Hematopoietic multipotent progenitor cell treated with erythropoietin and hydrocortisone succinate and interleukin-3 and kit ligand, for 6 days (in vitro differentiated cells): ENCODE measurements around the gene EGFLAM.
"Not testable (repeated sequence)": the region's sequence is repeated elsewhere in the genome, so short reads cannot be mapped to it uniquely, and the experiment has no call there.

Experiments
- DNase-seq: peaks from one replicate; pipeline ENCODE4 v3.0.0-alpha.2; 2015

The EGFLAM gene

GRCh38 chr5:38380537-38380936 lies 122.2 kb downstream of the EGFLAM start:
- DNase-seq = no peak

DNA sequence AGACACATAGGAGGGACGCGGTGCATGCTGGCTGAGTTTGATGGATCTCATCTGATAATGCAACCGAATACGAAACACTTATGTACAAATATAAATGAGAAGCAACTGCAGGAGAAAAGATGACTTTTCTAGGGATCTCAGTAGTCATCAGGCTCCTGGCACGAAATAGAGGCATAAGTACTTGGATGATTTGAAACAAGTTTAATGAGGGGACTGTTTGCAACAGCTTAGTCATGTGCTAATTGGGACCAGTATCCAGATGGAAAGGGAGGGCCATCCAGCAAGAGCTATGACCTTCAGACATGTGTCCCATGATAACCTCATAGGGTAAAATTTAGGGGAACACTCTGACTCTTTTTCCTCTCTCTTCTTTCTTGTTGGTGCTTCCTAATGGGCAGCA lies 123.0 kb downstream of the EGFLAM start:
- no peak for DNase-seq

DNA sequence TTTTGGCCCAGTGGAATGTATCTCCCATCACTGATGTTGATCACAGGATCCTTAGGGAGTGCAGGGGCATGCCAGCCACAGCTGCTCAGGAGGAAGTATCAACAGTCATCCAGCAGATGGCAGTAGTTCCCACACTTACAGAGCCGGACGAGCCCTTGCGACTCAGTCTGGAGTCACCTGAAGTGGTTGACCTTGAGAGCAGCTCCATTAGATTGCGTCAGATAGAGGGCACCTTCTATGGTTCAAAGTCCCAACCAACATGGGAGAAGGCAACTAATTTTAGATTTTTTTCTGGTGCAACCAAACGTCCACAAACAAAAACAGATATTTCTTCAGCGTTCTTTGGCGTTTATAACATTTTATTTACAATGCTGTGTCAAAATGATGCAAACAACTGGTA lies 124.5 kb downstream of the EGFLAM start:
- DNase-seq = peak; percentile 79

GRCh38 chr5:38383701-38384100 lies 125.3 kb downstream of the EGFLAM start:
- DNase-seq = no peak

GRCh38 chr5:38384396-38384795 lies 126.0 kb downstream of the EGFLAM start:
- no peak for DNase-seq

- no peak for DNase-seq
Observed at GRCh38 chr5:38387161-38387560, 128.8 kb downstream of the EGFLAM start.

DNA sequence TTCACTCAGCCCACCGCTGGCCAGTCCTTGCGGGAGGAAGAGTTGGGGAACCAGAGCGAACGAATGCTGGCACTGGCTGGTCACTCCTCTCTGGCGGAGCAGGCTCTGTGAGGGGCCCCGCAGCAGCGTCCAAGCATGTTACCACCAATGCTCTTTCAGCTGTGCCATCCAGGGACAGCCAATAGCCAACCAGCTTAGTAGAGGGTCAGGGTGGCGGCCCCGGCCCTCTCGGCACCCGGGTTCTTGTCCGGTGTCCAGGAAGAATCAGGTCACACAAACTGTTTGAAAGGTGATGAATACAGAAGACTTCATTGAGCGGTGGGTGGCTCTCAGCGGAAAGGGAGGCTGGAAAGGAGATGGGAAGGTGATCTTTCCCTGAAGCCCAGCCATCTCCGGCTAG lies 135.3 kb downstream of the EGFLAM start:
- DNase-seq = no peak

DNA sequence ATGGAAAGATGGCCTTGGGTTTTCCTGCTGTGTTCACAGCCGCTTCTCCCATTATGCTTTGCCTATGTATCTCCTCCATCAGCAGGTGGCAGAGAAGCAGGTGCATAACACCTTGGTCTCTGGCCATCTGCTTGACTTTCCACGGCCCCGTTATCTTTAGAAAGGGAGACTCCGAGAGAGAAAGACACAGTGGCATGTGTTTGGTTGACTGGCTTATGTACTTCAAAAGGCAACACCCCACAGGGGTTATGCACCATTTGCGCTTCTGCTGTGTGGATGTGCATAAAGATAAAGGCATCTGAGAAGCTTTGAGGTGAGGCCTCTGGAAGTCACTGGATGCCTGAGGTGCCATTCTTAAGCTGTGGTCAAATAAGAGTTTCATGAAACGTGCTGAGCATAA lies 138.4 kb downstream of the EGFLAM start:
- DNase-seq = no peak

- DNase-seq = no peak
Observed at GRCh38 chr5:38400365-38400764, 142.0 kb downstream of the EGFLAM start.

GRCh38 chr5:38401145-38401544 lies 142.8 kb downstream of the EGFLAM start:
- no peak for DNase-seq

- DNase-seq = no peak
Observed at GRCh38 chr5:38403406-38403805, 145.0 kb downstream of the EGFLAM start.

- no peak for DNase-seq
Observed at GRCh38 chr5:38403877-38404635, 145.7 kb downstream of the EGFLAM start.

GRCh38 chr5:38404667-38405276 lies 146.4 kb downstream of the EGFLAM start:
- peak; percentile 4 for DNase-seq

DNA sequence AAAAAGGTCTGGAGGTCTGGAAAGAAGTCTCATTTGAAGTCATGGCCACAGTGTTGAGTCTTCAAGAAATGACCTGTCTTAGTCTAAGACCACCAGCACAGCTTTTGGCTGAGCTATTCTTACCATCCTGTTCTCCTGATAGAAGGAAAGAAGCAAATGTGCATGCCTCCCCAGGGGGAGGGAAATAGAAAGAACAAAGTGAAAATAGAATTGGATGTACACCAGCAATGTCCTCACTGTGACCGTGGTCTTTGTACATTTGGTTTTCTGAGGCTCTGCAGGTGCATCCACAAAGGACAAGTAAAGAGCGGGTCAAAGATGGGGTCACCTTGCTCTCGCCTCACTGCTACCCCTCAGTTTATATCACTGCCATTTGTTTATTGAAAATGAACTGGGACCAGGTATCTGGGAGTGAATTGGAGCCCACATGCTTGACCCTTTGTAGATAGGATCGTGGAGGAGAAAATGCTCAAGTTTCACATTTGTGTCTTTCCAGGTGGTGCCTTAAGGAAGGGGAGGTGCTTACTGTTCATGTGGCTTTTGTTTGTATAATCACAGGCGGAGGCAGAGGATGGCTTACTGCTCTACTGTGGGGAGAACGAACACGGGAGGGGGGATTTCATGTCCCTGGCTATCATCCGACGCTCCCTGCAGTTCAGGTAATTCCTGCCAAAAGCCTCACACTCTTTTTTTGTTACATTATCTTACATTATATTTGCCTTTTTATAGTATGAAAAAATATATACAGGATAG lies 150.3 kb downstream of the EGFLAM start:
- DNase-seq = no peak

DNA sequence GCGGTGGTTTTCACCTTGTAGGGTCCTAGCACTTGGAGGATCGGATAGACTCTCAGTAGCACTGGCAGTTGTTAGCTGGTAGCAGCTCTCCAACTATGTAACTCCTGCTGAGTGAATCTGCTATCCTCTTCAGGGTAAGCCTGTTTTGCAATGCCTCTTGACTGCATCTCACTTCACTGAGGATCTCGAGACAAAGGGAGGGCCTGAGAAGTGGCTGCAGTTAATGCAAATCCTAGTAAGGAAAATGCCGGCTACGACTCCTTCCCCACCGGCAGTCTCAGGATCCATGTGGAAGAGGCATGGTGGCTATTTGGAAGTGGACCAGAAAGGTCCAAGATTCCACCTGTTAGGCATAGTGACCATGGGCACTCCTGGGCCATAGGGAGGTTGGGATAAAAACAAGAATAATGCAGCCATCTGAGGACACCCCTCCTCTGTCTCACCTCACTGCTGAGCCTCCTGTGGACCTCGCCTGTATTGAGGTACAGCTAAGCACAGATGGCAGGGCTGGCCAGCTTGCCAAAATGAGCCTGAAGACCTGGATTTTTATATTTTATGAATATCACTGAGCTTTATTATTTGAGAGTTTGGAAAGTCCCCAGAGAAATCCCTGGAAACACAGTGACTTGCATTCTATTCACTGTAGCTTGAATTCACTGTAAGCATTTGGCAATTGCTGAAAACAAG lies 152.1 kb downstream of the EGFLAM start:
- no peak for DNase-seq

DNA sequence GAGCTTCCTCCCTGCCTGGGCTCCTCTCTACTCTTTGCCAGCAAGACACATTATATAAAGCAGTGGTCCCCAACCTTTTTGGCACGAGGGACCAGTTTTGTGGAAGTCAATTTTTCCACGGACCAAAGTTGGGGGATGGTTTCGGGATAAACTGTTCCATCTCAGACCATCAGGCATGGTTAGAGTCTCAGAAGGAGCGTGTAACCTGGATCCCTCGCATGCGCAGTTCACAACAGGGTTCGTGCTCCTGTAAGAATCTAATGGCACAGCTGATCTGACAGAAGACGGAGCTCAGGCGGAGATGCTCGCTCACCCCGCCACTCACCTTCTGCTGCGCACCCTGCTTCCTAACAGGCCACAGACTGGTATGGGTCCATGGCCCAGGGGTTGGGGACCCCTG lies 155.3 kb downstream of the EGFLAM start:
- no peak for DNase-seq

DNA sequence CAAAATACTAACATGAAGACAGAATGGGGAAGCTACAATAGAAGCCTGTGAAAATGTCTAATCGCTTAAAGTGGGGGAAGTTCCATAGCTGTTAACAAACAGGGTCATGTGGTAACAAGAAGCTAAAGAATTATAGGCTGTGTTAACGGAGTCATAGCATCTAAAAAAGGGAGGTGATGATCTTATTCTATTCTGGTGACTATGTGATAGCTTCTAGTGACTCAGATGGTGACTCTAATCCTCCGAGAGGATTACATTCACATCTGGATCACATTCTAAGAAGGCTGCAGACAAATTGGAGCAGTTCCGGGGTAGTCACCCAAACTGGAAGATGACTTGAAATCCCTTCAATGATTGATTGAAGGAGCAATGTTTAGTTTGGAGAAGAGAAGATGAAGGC lies 156.0 kb downstream of the EGFLAM start:
- no peak for DNase-seq

- not testable (repeated sequence) for DNase-seq
Observed at GRCh38 chr5:38415772-38416171, 157.4 kb downstream of the EGFLAM start.

GRCh38 chr5:38417658-38418017 lies 159.3 kb downstream of the EGFLAM start:
- DNase-seq = no peak

DNA sequence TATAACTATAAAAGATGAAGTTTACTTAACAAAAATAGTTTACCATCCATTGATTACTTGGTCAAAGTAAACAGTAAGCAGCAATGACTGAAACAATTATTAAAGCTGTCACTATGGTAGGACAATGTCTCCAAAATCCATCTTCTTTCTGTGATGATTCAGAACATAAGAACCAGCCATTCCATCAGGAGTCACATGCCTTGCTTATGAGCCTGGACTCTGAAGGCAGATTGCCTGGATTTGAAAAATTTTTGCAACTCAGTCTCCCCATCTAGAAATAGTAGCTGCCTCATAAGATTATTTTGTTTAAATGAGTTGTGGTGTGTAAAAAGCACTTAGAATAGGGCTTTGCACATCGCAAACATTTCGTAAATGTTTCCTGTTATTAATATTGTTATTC lies 161.9 kb downstream of the EGFLAM start:
- no peak for DNase-seq

- peak; percentile 65 for DNase-seq
Observed at GRCh38 chr5:38420691-38421390, 162.5 kb downstream of the EGFLAM start.

- no peak for DNase-seq
Observed at GRCh38 chr5:38422622-38423021, 164.3 kb downstream of the EGFLAM start.
